ENCODE measurements around the gene FGF21.

FGF21 gene

GRCh38 chr19:48731452-48731851 lies 23.9 kb upstream of the FGF21 start:
- no peak for DNase-seq

GRCh38 chr19:48734625-48735024 lies 20.7 kb upstream of the FGF21 start:
- DNase-seq = no peak

GRCh38 chr19:48735031-48735615 lies 20.2 kb upstream of the FGF21 start:
- DNase-seq = no peak

GRCh38 chr19:48737360-48737998 lies 17.8 kb upstream of the FGF21 start:
- DNase-seq = no peak

GRCh38 chr19:48738557-48739403 lies 16.5 kb upstream of the FGF21 start:
- DNase-seq = peak; percentile 93

- DNase-seq = no peak
Observed at GRCh38 chr19:48739404-48740163, 15.7 kb upstream of the FGF21 start.

GRCh38 chr19:48740164-48740972 lies 15.0 kb upstream of the FGF21 start, which contains the start of gene RASIP1:
RASIP1 (minus strand) TSS chr19:48740610; CDS start chr19:48740282, 328 bp downstream.
- no peak for DNase-seq

- no peak for DNase-seq
Observed at GRCh38 chr19:48741129-48741999, 14.0 kb upstream of the FGF21 start.

- DNase-seq = no peak
Observed at GRCh38 chr19:48742096-48742495, 13.2 kb upstream of the FGF21 start.

GRCh38 chr19:48745208-48745995 lies 9.9 kb upstream of the FGF21 start:
- DNase-seq = peak; percentile 44 to 56

GRCh38 chr19:48746110-48746509 lies 9.2 kb upstream of the FGF21 start:
- no peak for DNase-seq

- peak; percentile 38 to 42 for DNase-seq
Observed at GRCh38 chr19:48746738-48747575, 8.4 kb upstream of the FGF21 start, which contains the start of gene IZUMO1. IZUMO1 (minus strand) TSS chr19:48746909; CDS start chr19:48745859, 1,050 bp downstream.

- DNase-seq = no peak
Observed at GRCh38 chr19:48749571-48750198, 5.6 kb upstream of the FGF21 start.

- no peak for DNase-seq
Observed at GRCh38 chr19:48750351-48750750, 5.0 kb upstream of the FGF21 start.

- no peak for DNase-seq
Observed at GRCh38 chr19:48750771-48751504, 4.4 kb upstream of the FGF21 start.

- no peak for DNase-seq
Observed at GRCh38 chr19:48751845-48752495, 3.4 kb upstream of the FGF21 start.
